Chondrocyte (in vitro differentiated cells): ENCODE measurements around the gene ZNF740. TPM values are rescaled to one million over a fixed set of nuclear protein-coding genes. Genes with fewer than 3 reads are reported as not detected.

Experiments
- DNase-seq: peaks from one replicate; pipeline ENCODE4 v3.0.0; 2021; ENCODE audit warnings: mixed read lengths, low spot score
- H3K27ac Mint-ChIP-seq: one replicate; pipeline ENCODE4 v1.8.0; 2021; ENCODE audit warnings: mild to moderate bottlenecking, moderate library complexity, mixed read lengths; ENCODE audit not compliant: unreplicated experiment
- H3K27me3 Mint-ChIP-seq: 2 replicates; pipeline ENCODE4 v1.8.0; 2021; ENCODE audit warnings: low read depth, mixed read lengths
- H3K36me3 Mint-ChIP-seq: 2 replicates; pipeline ENCODE4 v1.8.0; 2021; ENCODE audit warnings: low read depth, mixed read lengths
- H3K4me1 Mint-ChIP-seq: 2 replicates; pipeline ENCODE4 v1.8.0; 2021; ENCODE audit warnings: low read depth, mild to moderate bottlenecking, mixed read lengths
- H3K4me3 Mint-ChIP-seq: one replicate; pipeline ENCODE4 v1.8.0; 2021; ENCODE audit warnings: mild to moderate bottlenecking, moderate library complexity, mixed read lengths; ENCODE audit not compliant: unreplicated experiment
- H3K9me3 Mint-ChIP-seq: 2 replicates; pipeline ENCODE4 v1.8.0; 2021; ENCODE audit warnings: low read depth, mixed read lengths
- CTCF ChIP-seq: fragments of 200-600 bp; sonication (generic); IDR thresholded peaks from 2 replicates; pipeline ENCODE4 v1.5.0; 2021; ENCODE audit warnings: antibody characterized with exemption, mild to moderate bottlenecking, moderate library complexity
- total RNA-seq: library from RNA; stranded (reverse); gene quantifications from 3 replicates; pipeline ENCODE4 v1.2.1, GENCODE V29; 2021

ZNF740 gene
- total RNA-seq, 1 donor from 2014 or later: 36.7 TPM

- no peaks in the 10 kb centered on the region for H3K36me3 Mint-ChIP-seq
- TF ChIP-seq CTCF: no peak
- H3K27me3 Mint-ChIP-seq: no peaks in the 10 kb centered on the region
- no peak for DNase-seq
- H3K27ac Mint-ChIP-seq: no peak overlapping the region
- H3K4me1 Mint-ChIP-seq: peaks cover 30% of the 10 kb centered on the region
- no peaks in the 10 kb centered on the region for H3K9me3 Mint-ChIP-seq
- no peak overlapping the region for H3K4me3 Mint-ChIP-seq
Observed at GRCh38 chr12:53235164-53235563, 54.6 kb downstream of the ZNF740 start.

GRCh38 chr12:53235742-53236442, 55.4 kb downstream of the ZNF740 start:
- DNase-seq: no peak
- no peaks in the 10 kb centered on the region for H3K27me3 Mint-ChIP-seq
- H3K4me3 Mint-ChIP-seq: no peak overlapping the region
- peaks cover 26% of the 10 kb centered on the region for H3K4me1 Mint-ChIP-seq
- no peak overlapping the region for H3K27ac Mint-ChIP-seq
- TF ChIP-seq CTCF: no peak
- H3K36me3 Mint-ChIP-seq: no peaks in the 10 kb centered on the region
- no peaks in the 10 kb centered on the region for H3K9me3 Mint-ChIP-seq

- Mint-ChIP-seq H3K36me3 (no peaks in the 10 kb centered on the region), H3K9me3 (no peaks in the 10 kb centered on the region), H3K27me3 (peaks cover 4% of the 10 kb centered on the region), H3K27ac (no peak overlapping the region), H3K4me3 (no peak overlapping the region), H3K4me1 (peaks cover 19% of the 10 kb centered on the region)
- TF ChIP-seq CTCF: no peak
- no peak for DNase-seq
Observed at GRCh38 chr12:53236443-53237111, 56.1 kb downstream of the ZNF740 start.

- DNase-seq: no peak
- H3K4me3 Mint-ChIP-seq: no peak overlapping the region
- H3K4me1 Mint-ChIP-seq: no peaks in the 10 kb centered on the region
- H3K9me3 Mint-ChIP-seq: no peaks in the 10 kb centered on the region
- H3K36me3 Mint-ChIP-seq: peaks cover 1% of the 10 kb centered on the region
- no peak for TF ChIP-seq CTCF
- peaks cover 24% of the 10 kb centered on the region for H3K27me3 Mint-ChIP-seq
- H3K27ac Mint-ChIP-seq: no peak overlapping the region
Observed at GRCh38 chr12:53239643-53240258, 59.2 kb downstream of the ZNF740 start.

- no peak overlapping the region for H3K27ac Mint-ChIP-seq
- no peak for DNase-seq
- H3K4me3 Mint-ChIP-seq: no peak overlapping the region
- peaks cover 1% of the 10 kb centered on the region for H3K36me3 Mint-ChIP-seq
- no peaks in the 10 kb centered on the region for H3K9me3 Mint-ChIP-seq
- peaks cover 24% of the 10 kb centered on the region for H3K27me3 Mint-ChIP-seq
- TF ChIP-seq CTCF: no peak
- H3K4me1 Mint-ChIP-seq: no peaks in the 10 kb centered on the region
Observed at GRCh38 chr12:53241623-53242412, 61.3 kb downstream of the ZNF740 start.
